HG03097 (cell line): Measurements from ENCODE around the gene HNRNPUL1.

Experiments
- ATAC-seq: cut with Tn5 transposase; IDR thresholded peaks from one replicate; pipeline ENCODE4 v1.9.1; 2021; ENCODE audit not compliant: unreplicated experiment, low FRiP score

Gene HNRNPUL1

GRCh38 chr19:41233748-41234240 is 30.4 kb upstream of the HNRNPUL1 start:
- ATAC-seq = no peak

DNA sequence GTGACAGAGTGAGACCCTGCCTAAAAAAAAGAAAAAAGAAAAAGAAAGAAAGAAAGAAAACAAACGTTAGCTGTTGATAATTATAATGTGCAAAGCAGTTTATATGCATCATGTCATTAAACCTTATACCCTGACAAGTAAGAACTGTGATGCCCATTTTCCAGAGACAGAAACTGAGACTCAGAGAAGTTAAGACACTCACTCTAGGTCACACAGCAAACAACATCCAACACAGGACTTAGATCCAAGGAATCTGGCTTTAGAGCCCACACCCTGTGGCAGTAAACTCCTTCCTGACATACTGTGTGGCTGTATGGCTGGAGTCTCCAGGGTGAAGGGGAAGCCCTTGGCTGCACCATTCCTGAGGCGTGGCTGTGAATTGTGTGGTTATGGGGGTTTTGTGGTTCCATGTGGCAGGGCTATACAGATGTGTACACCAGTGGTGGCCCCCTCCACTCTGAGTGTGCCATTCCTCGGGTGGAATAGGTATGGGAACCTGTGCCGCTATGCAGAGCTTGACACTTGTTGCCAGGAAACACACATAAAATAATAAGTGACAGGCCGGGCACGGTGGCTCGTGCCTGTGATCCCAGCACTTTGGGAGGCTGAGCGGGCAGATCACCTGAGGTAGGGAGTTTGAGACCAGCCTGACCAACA is 29.5 kb upstream of the HNRNPUL1 start:
- no peak for ATAC-seq

DNA sequence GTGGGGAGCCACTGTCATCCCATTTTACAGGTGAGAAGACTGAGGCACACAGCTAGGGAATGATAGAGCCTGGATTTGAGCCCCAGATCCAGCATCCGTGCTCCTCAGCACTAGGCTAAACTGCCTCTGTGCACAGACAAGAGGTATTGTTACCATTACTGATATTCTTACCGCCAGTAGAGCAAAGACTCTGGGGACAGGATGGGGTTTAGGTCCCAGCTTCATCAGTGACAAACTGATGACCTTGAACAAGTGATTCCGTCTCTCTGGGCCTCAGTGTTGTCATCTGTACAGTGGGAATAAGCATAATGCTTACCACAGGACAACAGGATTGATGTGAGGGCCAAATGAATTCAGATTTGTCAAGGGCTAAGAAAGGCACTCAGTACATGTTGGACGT is 28.7 kb upstream of the HNRNPUL1 start:
- no peak for ATAC-seq

GRCh38 chr19:41238244-41238643 is 25.9 kb upstream of the HNRNPUL1 start:
- ATAC-seq = no peak

DNA sequence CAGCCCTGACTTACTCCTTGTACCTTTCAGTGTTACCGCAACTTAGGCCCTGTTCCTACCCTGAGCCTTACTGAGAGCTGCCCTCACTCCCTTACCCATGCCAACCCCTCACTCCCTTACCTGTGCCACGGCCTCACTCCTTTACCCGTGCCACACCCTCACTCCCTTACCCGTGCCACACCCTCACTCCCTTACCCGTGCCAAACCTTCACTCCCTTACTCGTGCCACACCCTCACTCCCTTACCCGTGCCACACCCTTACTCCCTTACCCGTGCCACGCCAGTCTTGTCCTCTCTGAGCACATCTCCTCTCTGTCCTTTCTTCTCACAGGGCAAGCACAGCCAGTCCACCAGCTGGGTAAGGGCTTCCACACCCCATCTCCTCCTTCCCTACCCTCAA is 24.8 kb upstream of the HNRNPUL1 start:
- no peak for ATAC-seq

DNA sequence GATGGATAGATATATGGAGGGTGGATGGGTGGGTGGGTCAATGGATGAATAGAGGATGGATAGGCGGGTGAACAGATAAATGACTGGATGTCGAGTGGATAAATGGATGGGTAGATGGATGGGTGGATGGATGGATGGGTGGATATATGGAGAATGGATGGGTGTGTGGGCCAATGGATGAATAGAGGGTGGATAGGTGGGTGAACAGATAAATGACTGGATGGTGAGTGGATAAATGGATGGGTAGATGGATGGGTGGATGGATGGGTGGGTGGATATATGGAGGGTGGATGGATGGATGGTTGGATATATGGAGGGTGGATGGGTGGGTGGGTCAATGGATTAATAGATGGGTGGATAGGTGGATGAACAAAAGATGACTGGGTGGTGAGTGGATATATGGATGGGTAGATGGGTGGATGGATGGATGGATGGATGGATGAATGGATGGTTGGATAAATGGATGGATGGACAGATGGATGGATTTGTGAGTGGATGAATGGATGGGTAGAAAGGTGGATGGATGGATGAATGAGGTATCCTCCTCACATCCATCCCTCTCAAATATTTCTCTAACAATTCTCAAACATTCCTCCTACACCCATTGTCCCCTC is 24.1 kb upstream of the HNRNPUL1 start:
- no peak for ATAC-seq

DNA sequence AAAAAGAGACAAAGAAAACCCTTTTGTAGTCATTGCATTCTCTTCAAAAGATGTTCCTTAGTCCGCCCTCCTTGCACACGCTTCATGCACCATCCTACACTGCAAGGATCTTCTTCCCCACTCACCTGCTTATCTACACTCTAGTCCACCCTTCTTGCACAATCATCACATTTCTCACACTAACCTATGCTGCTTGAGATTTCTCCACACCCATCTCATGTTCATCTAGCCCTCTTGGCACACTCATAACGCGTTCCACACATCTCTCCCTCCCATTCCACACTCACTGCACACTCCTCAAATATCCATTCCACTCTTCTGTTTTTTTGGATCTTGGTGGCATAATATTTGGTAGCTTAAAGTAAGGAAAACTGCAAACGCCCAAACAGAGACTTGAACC is 22.3 kb upstream of the HNRNPUL1 start:
- no peak for ATAC-seq

DNA sequence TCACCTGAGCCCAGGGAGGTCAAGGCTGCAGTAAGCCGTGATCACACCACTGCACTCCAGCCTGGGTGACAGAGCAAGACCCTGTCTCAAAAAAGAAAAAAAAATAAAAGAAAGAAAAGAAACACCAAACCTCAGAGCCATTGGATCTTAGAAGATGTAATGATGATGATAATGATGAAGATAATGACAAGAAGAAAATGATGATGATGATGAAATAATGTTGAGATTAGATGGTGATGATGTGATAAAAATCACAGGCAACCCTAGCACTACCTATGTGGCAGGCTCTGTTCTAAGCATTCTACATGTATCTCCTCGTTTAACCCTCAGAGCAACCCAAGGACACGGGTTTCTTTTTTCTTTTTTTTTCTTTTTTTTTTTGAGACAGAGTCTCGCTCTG is 20.1 kb upstream of the HNRNPUL1 start:
- no peak for ATAC-seq

- ATAC-seq = no peak
Observed at GRCh38 chr19:41245843-41246242, 18.3 kb upstream of the HNRNPUL1 start.

GRCh38 chr19:41248895-41249294 is 15.3 kb upstream of the HNRNPUL1 start:
- no peak for ATAC-seq

DNA sequence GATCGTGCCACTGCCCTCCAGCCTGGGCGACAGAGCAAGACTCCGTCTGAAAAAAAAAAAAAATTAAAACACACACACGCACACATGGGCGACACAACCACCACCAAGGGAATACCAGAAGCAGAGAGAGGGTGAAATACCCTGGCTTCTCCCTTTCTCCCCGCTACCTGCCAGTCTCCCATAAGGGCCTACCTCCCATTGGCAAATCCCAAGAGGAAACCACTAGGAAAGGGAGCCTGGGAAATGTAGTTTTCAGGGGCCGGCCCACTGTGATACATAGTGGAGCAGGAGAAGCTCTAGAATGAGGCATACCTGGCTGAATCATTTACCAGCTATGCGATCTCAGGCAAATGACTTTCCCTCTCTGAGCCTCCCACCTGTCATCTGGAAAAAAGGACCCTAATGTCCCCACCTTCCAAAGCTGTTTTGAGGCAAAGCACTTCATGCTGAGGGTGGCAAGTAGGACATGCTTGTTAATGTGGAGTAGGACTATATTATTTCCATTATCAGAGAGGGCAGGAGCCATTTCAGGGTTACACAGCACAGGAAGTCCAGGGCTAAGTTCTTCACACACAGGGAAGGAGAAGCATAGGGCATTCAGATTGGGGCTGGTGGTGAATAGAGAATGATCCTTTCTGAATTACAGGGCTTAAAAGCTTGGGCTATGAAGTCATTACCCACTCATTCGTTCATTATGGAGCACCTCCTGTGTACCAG is 14.3 kb upstream of the HNRNPUL1 start:
- ATAC-seq = no peak

GRCh38 chr19:41253660-41254059 is 10.5 kb upstream of the HNRNPUL1 start:
- ATAC-seq = no peak

DNA sequence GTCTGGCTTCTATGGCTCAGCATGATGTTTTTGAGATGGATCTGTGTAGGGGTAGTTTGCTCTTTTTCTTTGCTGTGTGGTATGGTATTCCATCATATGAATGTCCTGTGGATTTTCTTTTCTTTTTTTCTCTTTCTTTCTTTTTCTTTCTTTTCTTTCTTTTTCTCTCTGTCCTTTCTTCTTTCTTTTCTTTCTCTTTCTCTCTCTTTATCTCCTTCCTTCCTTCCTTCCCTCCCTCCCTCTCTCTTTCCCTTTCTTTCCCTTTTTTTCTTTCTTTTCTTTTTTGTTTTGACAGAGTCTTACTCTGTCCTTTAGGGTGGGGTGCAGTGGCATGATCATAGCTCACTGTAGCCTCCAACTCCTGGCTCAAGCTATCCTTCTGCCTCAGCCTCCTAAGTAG is 9.0 kb upstream of the HNRNPUL1 start:
- no peak for ATAC-seq

- ATAC-seq = no peak
Observed at GRCh38 chr19:41261474-41262190, 2.5 kb upstream of the HNRNPUL1 start.

- ATAC-seq = peak; percentile 14
Observed at GRCh38 chr19:41263042-41263849, 926 bp upstream of the HNRNPUL1 start.

DNA sequence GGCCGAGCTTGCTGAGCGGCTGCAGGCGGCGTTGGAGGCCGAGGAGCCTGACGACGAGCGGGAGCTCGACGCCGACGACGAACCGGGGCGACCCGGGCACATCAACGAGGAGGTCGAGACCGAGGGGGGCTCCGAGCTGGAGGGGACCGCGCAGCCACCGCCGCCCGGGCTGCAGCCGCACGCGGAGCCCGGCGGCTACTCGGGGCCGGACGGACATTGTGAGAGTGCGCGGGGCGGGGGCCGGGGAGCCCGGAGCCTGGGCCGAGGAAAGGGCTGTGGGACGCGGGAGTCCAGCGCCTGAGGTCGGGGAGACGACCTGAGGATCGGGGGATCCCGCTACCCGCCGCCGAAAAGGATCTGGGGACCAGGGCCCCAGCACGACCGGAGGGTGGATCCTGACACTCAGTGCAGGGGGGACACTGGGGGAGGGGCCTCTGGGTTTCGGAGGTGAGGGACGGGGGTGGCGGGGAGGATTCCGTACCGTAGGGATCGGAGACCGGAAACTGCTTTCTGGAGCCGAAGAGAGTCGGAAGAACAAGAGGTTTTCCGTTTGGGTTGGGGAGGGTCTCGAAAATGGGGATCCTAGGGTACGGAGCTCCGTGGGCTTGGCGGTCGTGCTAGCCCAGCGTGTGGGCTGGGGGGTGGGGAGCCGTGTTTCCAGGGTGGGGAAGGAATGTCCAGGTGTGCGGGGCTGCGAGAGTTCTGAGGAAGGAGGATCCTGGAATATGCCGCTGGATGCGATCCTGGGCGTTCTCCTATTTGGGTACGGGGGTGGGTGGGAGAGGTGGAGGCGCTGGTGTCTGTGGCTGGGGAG is 616 bp downstream of the HNRNPUL1 start:
- no peak for ATAC-seq

- no peak for ATAC-seq
Observed at GRCh38 chr19:41265395-41266153, 1.4 kb downstream of the HNRNPUL1 start.

DNA sequence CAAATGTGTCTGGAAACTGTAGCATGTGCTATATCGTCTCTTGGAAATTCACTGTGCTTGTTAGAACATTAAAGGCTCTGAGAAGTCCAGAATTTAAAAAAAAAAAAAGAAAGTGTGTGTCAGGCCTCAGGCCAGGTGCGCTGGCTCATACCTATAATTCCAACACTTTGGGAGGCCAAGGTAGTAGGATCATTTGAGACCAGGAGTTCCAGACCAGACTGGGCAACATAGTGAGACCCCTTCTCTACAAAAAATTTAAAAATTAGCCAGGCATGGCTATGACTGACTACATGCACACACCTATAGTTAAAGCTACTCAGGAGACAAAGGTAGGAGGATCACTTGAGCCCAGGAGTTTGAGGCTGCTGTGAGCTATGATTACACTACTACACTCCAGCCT is 4.9 kb downstream of the HNRNPUL1 start:
- ATAC-seq = no peak

DNA sequence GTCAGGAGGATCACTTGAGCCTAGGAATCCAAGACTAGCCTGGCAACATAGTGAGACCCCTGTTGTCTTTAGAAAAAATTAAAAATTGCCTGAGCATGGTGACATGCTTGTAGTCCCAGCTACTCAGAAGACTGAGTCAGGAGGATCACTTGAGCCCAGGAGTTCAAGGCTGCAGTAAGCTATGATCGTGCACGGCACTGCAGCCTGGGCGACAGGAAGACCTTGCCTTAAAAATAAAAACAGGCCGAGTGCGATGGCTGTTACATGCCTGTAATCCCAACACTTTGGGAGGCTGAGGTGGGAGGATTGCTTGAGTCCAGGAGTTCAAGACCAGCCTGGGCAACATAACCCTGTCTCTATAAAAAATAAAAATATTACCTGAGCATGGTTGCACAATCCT is 5.4 kb downstream of the HNRNPUL1 start:
- no peak for ATAC-seq
